GM12878 (cell line): Measurements from ENCODE around the gene SF3B6. TPM values are rescaled to one million over a fixed set of nuclear protein-coding genes. Genes with fewer than 3 reads are reported as not detected.

Experiments used
- ATAC-seq: fragments of 200-7000 bp; cut with Tn5 transposase; 3 replicates; pipeline ENCODE4 v1.9.1; 2020; ENCODE audit warnings: mild to moderate bottlenecking, moderate library complexity
- BruUV-seq: library from RNA; stranded (reverse); fragments of 400-500 nt; replicated peaks from 2 replicates; lab custom pipeline; 2021; lab: Mats Ljungman, UMichigan
- CTCF ChIA-PET: fragments of 300-600 bp; sonication (Branson Sonifier 250); formaldehyde crosslinking; extraction: SDS; loops from one replicate; lab custom pipeline; 2021; ENCODE audit warnings: inconsistent platforms; lab: Yijun Ruan, JAX
- POLR2A ChIA-PET: fragments of 350-600 bp; formaldehyde crosslinking; extraction: SDS; loops from one replicate; lab custom pipeline; 2021; ENCODE audit warnings: inconsistent platforms; lab: Charles Lee
- RAD21 ChIA-PET: fragments of 300-600 bp; sonication (Branson Sonifier 250); formaldehyde crosslinking; loops from one replicate; lab custom pipeline; 2023; ENCODE audit warnings: antibody characterized with exemption; ENCODE audit not compliant: unreplicated experiment; lab: Charles Lee
- SMC1A ChIA-PET: fragments of 300-600 bp; sonication (Branson Sonifier 250); formaldehyde crosslinking; loops from one replicate; lab custom pipeline; 2023; ENCODE audit not compliant: unreplicated experiment, uncharacterized antibody; lab: Charles Lee
- DNase-seq: peaks from one replicate; pipeline ENCODE4 v3.0.0-alpha.2; 2011; ENCODE audit warnings: low read depth, low spot score
- FAIRE-seq: peaks from 3 replicates; lab custom pipeline; 2011; peaks lifted over from hg19 to GRCh38; lab: Jason Lieb, UNC
- H2AFZ ChIP-seq: 2 replicates; pipeline ENCODE4 v1.6.0; 2011; ENCODE audit warnings: low read depth, low read length, control low read depth; ENCODE audit not compliant: control insufficient read depth
- H3K27ac ChIP-seq: 2 replicates; pipeline ENCODE4 v1.5.1; 2011; ENCODE audit warnings: control low read depth; ENCODE audit not compliant: control insufficient read depth, insufficient read depth
- H3K27me3 ChIP-seq, 2 experiments: replicated peaks in 1 of 2; 2 replicates each; pipeline versions ENCODE4 v1.6.0 to v1.6.1; 2011; ENCODE audit warnings: low read length in 1 of 2; ENCODE audit not compliant: control insufficient read depth in 2 of 2, insufficient read depth in 2 of 2
- H3K36me3 ChIP-seq, 2 experiments: 2 replicates each; pipeline ENCODE4 v1.5.1; 2011; ENCODE audit warnings: low read length in 1 of 2; ENCODE audit not compliant: control insufficient read depth in 2 of 2, insufficient read depth in 2 of 2
- H3K4me1 ChIP-seq: 2 replicates; pipeline ENCODE4 v1.6.1; 2011; ENCODE audit warnings: mild to moderate bottlenecking, low read length, moderate library complexity, mixed read lengths; ENCODE audit not compliant: control insufficient read depth, insufficient read depth
- H3K4me2 ChIP-seq: 2 replicates; pipeline ENCODE4 v1.6.0; 2011; ENCODE audit warnings: control low read depth; ENCODE audit not compliant: control insufficient read depth, insufficient read depth
- H3K4me3 ChIP-seq: fragments of 200-600 bp; sonication (generic); 2 replicates; pipeline ENCODE4 v1.5.1; 2016
- H3K79me2 ChIP-seq: 2 replicates; pipeline ENCODE4 v1.6.0; 2011; ENCODE audit warnings: low read length; ENCODE audit not compliant: control insufficient read depth, insufficient read depth
- H3K9ac ChIP-seq: 2 replicates; pipeline ENCODE4 v1.8.0; 2011; ENCODE audit warnings: low read length, control low read depth, mixed read lengths; ENCODE audit not compliant: control insufficient read depth, insufficient read depth
- H3K9me3 ChIP-seq: replicated peaks from 3 replicates; pipeline ENCODE4 v1.5.1; 2011; ENCODE audit warnings: mild to moderate bottlenecking, low read length; ENCODE audit not compliant: control insufficient read depth, insufficient read depth
- H4K20me1 ChIP-seq: 2 replicates; pipeline ENCODE4 v1.6.0; 2011; ENCODE audit not compliant: control insufficient read depth, insufficient read depth
- CBX3 ChIP-seq: fragments of 200-600 bp; sonication (generic); IDR thresholded peaks from 2 replicates; pipeline ENCODE4 v1.6.1; 2016; ENCODE audit warnings: low read depth, borderline replicate concordance
- CHD1 ChIP-seq: IDR thresholded peaks from 2 replicates; pipeline ENCODE4 v1.6.1; 2012; ENCODE audit warnings: low read depth, low read length, improper control_type of control experiment
- ESRRA ChIP-seq: IDR thresholded peaks from 2 replicates; pipeline ENCODE4 v1.6.1; 2012; ENCODE audit warnings: mild to moderate bottlenecking, low read length, improper control_type of control experiment
- FOXM1 ChIP-seq: IDR thresholded peaks from 2 replicates; pipeline ENCODE4 v1.6.1; 2012; ENCODE audit warnings: low read depth, mild to moderate bottlenecking, inconsistent platforms, low read length, moderate library complexity
- GABPA ChIP-seq: IDR thresholded peaks from 2 replicates; pipeline ENCODE4 v1.6.1; 2014; ENCODE audit warnings: antibody characterized with exemption, low read depth, mild to moderate bottlenecking, inconsistent platforms
- HCFC1 ChIP-seq: fragments of 150-350 bp; IDR thresholded peaks from 2 replicates; pipeline ENCODE4 v1.6.1; 2014; ENCODE audit warnings: low read length
- NBN ChIP-seq: fragments of 450-650 bp; IDR thresholded peaks from 2 replicates; pipeline ENCODE4 v1.6.1; 2016
- NR2F1 ChIP-seq: fragments of 450-650 bp; conservative IDR thresholded peaks from 2 replicates; pipeline ENCODE4 v1.6.1; 2017; ENCODE audit warnings: mild to moderate bottlenecking
- POU2F2 ChIP-seq: IDR thresholded peaks from 3 replicates; pipeline ENCODE4 v1.6.1; 2011; ENCODE audit warnings: low read depth, mild to moderate bottlenecking, low read length, borderline replicate concordance
- RAD21 ChIP-seq: IDR thresholded peaks from 2 replicates; pipeline ENCODE4 v1.6.1; 2011; ENCODE audit warnings: mild to moderate bottlenecking, low read depth, low read length, moderate library complexity; ENCODE audit not compliant: insufficient read depth
- RAD51 ChIP-seq: fragments of 450-650 bp; IDR thresholded peaks from 2 replicates; pipeline ENCODE4 v1.6.1; 2016; ENCODE audit warnings: moderate library complexity, mild to moderate bottlenecking, inconsistent platforms
- RB1 ChIP-seq: fragments of 450-650 bp; formaldehyde crosslinking; IDR thresholded peaks from 2 replicates; pipeline ENCODE4 v1.6.1; 2017; ENCODE audit warnings: mild to moderate bottlenecking, borderline replicate concordance
- RFX5 ChIP-seq: IDR thresholded peaks from 2 replicates; pipeline ENCODE4 v1.6.1; 2011; ENCODE audit warnings: low read depth, low read length, improper control_type of control experiment
- SMAD5 ChIP-seq: IDR thresholded peaks from 2 replicates; pipeline ENCODE4 v1.6.1; 2016; ENCODE audit warnings: antibody characterized with exemption, low read depth
- TAF1 ChIP-seq: IDR thresholded peaks from 2 replicates; pipeline ENCODE4 v1.6.1; 2011; ENCODE audit warnings: mild to moderate bottlenecking, low read depth, low read length, borderline replicate concordance
- TARDBP ChIP-seq: IDR thresholded peaks from 2 replicates; pipeline ENCODE4 v1.6.1; 2016; ENCODE audit warnings: borderline replicate concordance
- TCF12 ChIP-seq: IDR thresholded peaks from 2 replicates; pipeline ENCODE4 v1.6.1; 2011; ENCODE audit warnings: low read depth, mild to moderate bottlenecking, low read length
- ZNF24 ChIP-seq: fragments of 450-650 bp; IDR thresholded peaks from 2 replicates; pipeline ENCODE4 v1.6.1; 2017; ENCODE audit warnings: antibody characterized with exemption, mild to moderate bottlenecking
- WGBS: methylation state at CpG from one replicate; pipeline ENCODE4 v1.1.6; 2016; ENCODE audit warnings: low lambda C conversion rate; ENCODE audit not compliant: insufficient replicate concordance, insufficient coverage; ENCODE audit errors: missing lambda C conversion rate; 5-methylcytosine and 5-hydroxymethylcytosine counted together
- in situ Hi-C: fragments of 300-500 bp; cut with MboI; formaldehyde crosslinking; loops from 9 replicates; pipeline ENCODE4 v1.14.3; 2018; ENCODE audit warnings: mixed read lengths
- intact Hi-C: fragments of 100-400 bp; cut with micrococcal nuclease; formaldehyde crosslinking; loops from one replicate; pipeline ENCODE4 v1.14.2; 2022; ENCODE audit not compliant: unreplicated experiment
- polyA plus RNA-seq, 11 experiments: library from polyadenylated mRNA; depleted of rRNA in 4 of 11; unstranded in 6 of 11; stranded (reverse) in 5 of 11; fragments of >200 nt; fragmentation: Nextera tagmentation in 4 of 11; fragmentation: Illumina TruSeq in 1 of 11; extraction: Ambion mirVana in 4 of 11; extraction: Trizol in 1 of 11; gene quantifications; 1 replicate in 1 of 11; 2 replicates in 10 of 11; pipeline versions ENCODE4 v1.2.1 to v1.2.3, GENCODE V29; 2011 to 2016; ENCODE audit warnings: inconsistent platforms in 2 of 11, missing spikeins in 2 of 11, low read depth in 1 of 11
- total RNA-seq, 4 experiments: library from RNA; depleted of rRNA in 3 of 4; stranded (reverse); fragments of >200 nt in 3 of 4; fragmentation: Illumina TruSeq in 1 of 4; extraction: Trizol in 1 of 4; gene quantifications; 2 replicates each; pipeline versions ENCODE4 v1.2.1 to v1.2.3, GENCODE V29; 2013 to 2021
- TF ChIP-seq, protein P1 (sequence below): fragments of 450-650 bp; IDR thresholded peaks from 2 replicates; pipeline ENCODE4 v1.6.1; 2017; ENCODE audit warnings: mild to moderate bottlenecking, low read depth, inconsistent platforms; ENCODE audit not compliant: poor library complexity, severe bottlenecking
- TF ChIP-seq, protein P2 (sequence below): fragments of 450-650 bp; IDR thresholded peaks from 2 replicates; pipeline ENCODE4 v1.6.1; 2018; ENCODE audit warnings: mild to moderate bottlenecking, low read depth, moderate library complexity; ENCODE audit not compliant: partially characterized antibody

Gene SF3B6
- total and polyA plus RNA-seq, 10 of the 15 experiments (the other 5 are each of a cell fraction or from before 2014, with no cell fraction given): 118 to 584 (median 270) TPM

DNA sequence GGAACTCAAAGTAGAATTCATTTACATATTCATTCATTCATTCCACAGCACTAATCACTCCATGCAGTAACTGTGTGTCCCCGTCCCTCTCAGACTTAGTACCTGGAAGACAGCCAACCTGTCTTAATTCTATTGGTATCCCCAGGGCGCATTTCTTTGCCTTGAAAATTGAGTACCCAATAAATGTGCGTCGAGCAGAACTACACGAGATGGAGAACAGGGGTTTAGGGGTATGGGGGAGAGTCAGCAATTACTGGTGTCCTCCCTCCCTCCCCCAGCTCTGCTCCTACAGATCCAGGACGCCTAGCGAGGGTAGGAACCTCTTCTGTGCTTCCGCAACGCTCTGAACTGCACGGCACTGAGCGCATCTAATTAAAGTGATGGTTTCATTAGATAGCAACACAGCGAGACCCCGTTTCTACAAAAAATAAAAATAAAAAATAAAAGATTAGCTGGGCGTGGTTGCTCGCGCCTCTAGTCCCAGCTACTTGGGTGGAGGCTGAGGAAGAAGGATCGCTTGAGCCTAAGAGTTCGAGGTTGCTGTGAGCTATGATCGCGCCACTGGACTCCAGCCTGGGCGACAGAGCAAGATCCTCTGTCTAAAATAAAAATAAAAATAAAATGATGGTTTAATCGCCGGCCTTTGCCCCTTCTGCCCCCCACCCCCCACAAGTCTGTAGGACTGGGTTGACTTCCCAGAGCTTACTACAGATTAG, 27.2 kb downstream of the SF3B6 start:
- no peak for ATAC-seq
- H3K9me3 ChIP-seq: no peaks in the 10 kb centered on the region
- in situ Hi-C loops: no loop called here
- ChIA-PET SMC1A (interaction anchor here (0.7 kb wide), 1 partner anchor 49 kb away, joined by 3 read pairs; no protein-coding TSS in a partner anchor), RAD21 (interaction anchor here (0.8 to 1.2 kb wide), 3 partner anchors 14 to 123 kb away, joined by 3 to 7 read pairs (median 3); partner anchors contain the start of gene ATAD2B), POLR2A (interaction anchor here (0.6 to 1.0 kb wide), 4 partner anchors 28 to 935 kb away, joined by 3 to 4 read pairs (median 3); no protein-coding TSS in a partner anchor), CTCF (interaction anchor here (0.6 to 3.7 kb wide), 5 partner anchors 11 to 256 kb away, joined by 3 to 26 read pairs (median 3); partner anchors contain the start of genes ATAD2B and TP53I3)
- H3K79me2 ChIP-seq: peaks cover 7% of the 10 kb centered on the region
- H3K36me3 ChIP-seq: no peaks in the 10 kb centered on the region
- peaks cover 0 to 5% of the 10 kb centered on the region in 2 experiments; a peak in 3 of 4 replicates for H3K27me3 ChIP-seq
- FAIRE-seq: no peak
- TF ChIP-seq, protein P1, sequence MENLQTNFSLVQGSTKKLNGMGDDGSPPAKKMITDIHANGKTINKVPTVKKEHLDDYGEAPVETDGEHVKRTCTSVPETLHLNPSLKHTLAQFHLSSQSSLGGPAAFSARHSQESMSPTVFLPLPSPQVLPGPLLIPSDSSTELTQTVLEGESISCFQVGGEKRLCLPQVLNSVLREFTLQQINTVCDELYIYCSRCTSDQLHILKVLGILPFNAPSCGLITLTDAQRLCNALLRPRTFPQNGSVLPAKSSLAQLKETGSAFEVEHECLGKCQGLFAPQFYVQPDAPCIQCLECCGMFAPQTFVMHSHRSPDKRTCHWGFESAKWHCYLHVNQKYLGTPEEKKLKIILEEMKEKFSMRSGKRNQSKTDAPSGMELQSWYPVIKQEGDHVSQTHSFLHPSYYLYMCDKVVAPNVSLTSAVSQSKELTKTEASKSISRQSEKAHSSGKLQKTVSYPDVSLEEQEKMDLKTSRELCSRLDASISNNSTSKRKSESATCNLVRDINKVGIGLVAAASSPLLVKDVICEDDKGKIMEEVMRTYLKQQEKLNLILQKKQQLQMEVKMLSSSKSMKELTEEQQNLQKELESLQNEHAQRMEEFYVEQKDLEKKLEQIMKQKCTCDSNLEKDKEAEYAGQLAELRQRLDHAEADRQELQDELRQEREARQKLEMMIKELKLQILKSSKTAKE: no peak
- TF ChIP-seq NR2F1 (no peak), RB1 (no peak), TCF12 (no peak), HCFC1 (no peak), POU2F2 (no peak), TARDBP (no peak), RFX5 (no peak), CBX3 (no peak), GABPA (no peak), ESRRA (no peak), CHD1 (no peak), RAD51 (no peak), NBN (no peak), ZNF24 (no peak), SMAD5 (no peak), FOXM1 (no peak), TAF1 (no peak), RAD21 (no peak)
- TF ChIP-seq, protein P2, sequence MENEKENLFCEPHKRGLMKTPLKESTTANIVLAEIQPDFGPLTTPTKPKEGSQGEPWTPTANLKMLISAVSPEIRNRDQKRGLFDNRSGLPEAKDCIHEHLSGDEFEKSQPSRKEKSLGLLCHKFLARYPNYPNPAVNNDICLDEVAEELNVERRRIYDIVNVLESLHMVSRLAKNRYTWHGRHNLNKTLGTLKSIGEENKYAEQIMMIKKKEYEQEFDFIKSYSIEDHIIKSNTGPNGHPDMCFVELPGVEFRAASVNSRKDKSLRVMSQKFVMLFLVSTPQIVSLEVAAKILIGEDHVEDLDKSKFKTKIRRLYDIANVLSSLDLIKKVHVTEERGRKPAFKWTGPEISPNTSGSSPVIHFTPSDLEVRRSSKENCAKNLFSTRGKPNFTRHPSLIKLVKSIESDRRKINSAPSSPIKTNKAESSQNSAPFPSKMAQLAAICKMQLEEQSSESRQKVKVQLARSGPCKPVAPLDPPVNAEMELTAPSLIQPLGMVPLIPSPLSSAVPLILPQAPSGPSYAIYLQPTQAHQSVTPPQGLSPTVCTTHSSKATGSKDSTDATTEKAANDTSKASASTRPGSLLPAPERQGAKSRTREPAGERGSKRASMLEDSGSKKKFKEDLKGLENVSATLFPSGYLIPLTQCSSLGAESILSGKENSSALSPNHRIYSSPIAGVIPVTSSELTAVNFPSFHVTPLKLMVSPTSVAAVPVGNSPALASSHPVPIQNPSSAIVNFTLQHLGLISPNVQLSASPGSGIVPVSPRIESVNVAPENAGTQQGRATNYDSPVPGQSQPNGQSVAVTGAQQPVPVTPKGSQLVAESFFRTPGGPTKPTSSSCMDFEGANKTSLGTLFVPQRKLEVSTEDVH: no peak
- WGBS: 3% methylated on average over 23 of the region's 23 CpGs
- peaks cover 11% of the 10 kb centered on the region for H3K4me1 ChIP-seq
- H3K4me3 ChIP-seq: peak overlapping the region; percentile 54
- peak overlapping the region; percentile 90 for H3K4me2 ChIP-seq
- H4K20me1 ChIP-seq: no peaks in the 10 kb centered on the region
- no TSS peak for BruUV-seq
- no peak overlapping the region for H3K27ac ChIP-seq
- intact Hi-C loops: loop anchor here (5.0 kb wide), 1 partner anchor 122 kb away; the partner anchor contains the start of gene ATAD2B
- no peak for DNase-seq
- peak overlapping the region; percentile 75 for H2AFZ ChIP-seq
- H3K9ac ChIP-seq: peak overlapping the region; percentile 32; the same call in 1 of the 2 replicates
